Measurements from ENCODE around the gene ATXN1.

The ATXN1 gene

GRCh38 chr6:16402581-16402900 is 358.7 kb downstream of the ATXN1 start:
- Histone ChIP-seq H3K27me3 (ENCODE audit: control insufficient read depth, insufficient read depth, low read length) (no peaks in the 10 kb centered on the region), H3K4me1 (ENCODE audit: control insufficient read depth, insufficient read depth, low read length) (no peaks in the 10 kb centered on the region), H3K4me3 (ENCODE audit: low read length) (no peak overlapping the region), H3K36me3 (ENCODE audit: control insufficient read depth, insufficient read depth, low read length) (no peaks in the 10 kb centered on the region), H3K27ac (ENCODE audit: low read length) (no peak overlapping the region), H3K9me3 (ENCODE audit: control insufficient read depth, insufficient read depth, low read length) (no peaks in the 10 kb centered on the region)
- no CpG with 5 or more reads among the region's 2 CpGs for WGBS (ENCODE audit: insufficient coverage, insufficient read length)
- DNase-seq (ENCODE audit: low read depth, low spot score), result no peak

GRCh38 chr6:16400248-16400760 is 361.0 kb downstream of the ATXN1 start:
- no peak overlapping the region for H3K4me3 ChIP-seq (ENCODE audit: low read length)
- no peaks in the 10 kb centered on the region for H3K36me3 ChIP-seq (ENCODE audit: control insufficient read depth, insufficient read depth, low read length)
- H3K4me1 ChIP-seq (ENCODE audit: control insufficient read depth, insufficient read depth, low read length), result no peaks in the 10 kb centered on the region
- no peaks in the 10 kb centered on the region for H3K9me3 ChIP-seq (ENCODE audit: control insufficient read depth, insufficient read depth, low read length)
- no peak overlapping the region for H3K27ac ChIP-seq (ENCODE audit: low read length)
- H3K27me3 ChIP-seq (ENCODE audit: control insufficient read depth, insufficient read depth, low read length), result no peaks in the 10 kb centered on the region
- no CpG with 5 or more reads among the region's 3 CpGs for WGBS (ENCODE audit: insufficient coverage, insufficient read length)
- no peak for DNase-seq (ENCODE audit: low read depth, low spot score)

- no CpG with 5 or more reads among the region's 5 CpGs for WGBS (ENCODE audit: insufficient coverage, insufficient read length)
- Histone ChIP-seq H3K4me3 (ENCODE audit: low read length) (no peak overlapping the region), H3K36me3 (ENCODE audit: control insufficient read depth, insufficient read depth, low read length) (no peaks in the 10 kb centered on the region), H3K4me1 (ENCODE audit: control insufficient read depth, insufficient read depth, low read length) (no peaks in the 10 kb centered on the region), H3K9me3 (ENCODE audit: control insufficient read depth, insufficient read depth, low read length) (no peaks in the 10 kb centered on the region), H3K27ac (ENCODE audit: low read length) (no peak overlapping the region), H3K27me3 (ENCODE audit: control insufficient read depth, insufficient read depth, low read length) (no peaks in the 10 kb centered on the region)
- DNase-seq (ENCODE audit: low read depth, low spot score), result no peak
Observed at GRCh38 chr6:16399695-16400094, 361.6 kb downstream of the ATXN1 start.

GRCh38 chr6:16399158-16399557 is 362.1 kb downstream of the ATXN1 start:
- H3K9me3 ChIP-seq (ENCODE audit: control insufficient read depth, insufficient read depth, low read length), result no peaks in the 10 kb centered on the region
- no peak for DNase-seq (ENCODE audit: low read depth, low spot score)
- WGBS (ENCODE audit: insufficient coverage, insufficient read length), result no CpG with 5 or more reads among the region's 8 CpGs
- no peak overlapping the region for H3K4me3 ChIP-seq (ENCODE audit: low read length)
- no peaks in the 10 kb centered on the region for H3K27me3 ChIP-seq (ENCODE audit: control insufficient read depth, insufficient read depth, low read length)
- no peak overlapping the region for H3K27ac ChIP-seq (ENCODE audit: low read length)
- H3K36me3 ChIP-seq (ENCODE audit: control insufficient read depth, insufficient read depth, low read length), result no peaks in the 10 kb centered on the region
- no peaks in the 10 kb centered on the region for H3K4me1 ChIP-seq (ENCODE audit: control insufficient read depth, insufficient read depth, low read length)

- Histone ChIP-seq H3K9me3 (ENCODE audit: control insufficient read depth, insufficient read depth, low read length) (no peaks in the 10 kb centered on the region), H3K4me3 (ENCODE audit: low read length) (no peak overlapping the region), H3K27me3 (ENCODE audit: control insufficient read depth, insufficient read depth, low read length) (no peaks in the 10 kb centered on the region), H3K4me1 (ENCODE audit: control insufficient read depth, insufficient read depth, low read length) (no peaks in the 10 kb centered on the region), H3K27ac (ENCODE audit: low read length) (no peak overlapping the region), H3K36me3 (ENCODE audit: control insufficient read depth, insufficient read depth, low read length) (no peaks in the 10 kb centered on the region)
- DNase-seq (ENCODE audit: low read depth, low spot score), result no peak
- WGBS (ENCODE audit: insufficient coverage, insufficient read length), result no CpG with 5 or more reads among the region's 5 CpGs
Observed at GRCh38 chr6:16398587-16398986, 362.7 kb downstream of the ATXN1 start.

DNA sequence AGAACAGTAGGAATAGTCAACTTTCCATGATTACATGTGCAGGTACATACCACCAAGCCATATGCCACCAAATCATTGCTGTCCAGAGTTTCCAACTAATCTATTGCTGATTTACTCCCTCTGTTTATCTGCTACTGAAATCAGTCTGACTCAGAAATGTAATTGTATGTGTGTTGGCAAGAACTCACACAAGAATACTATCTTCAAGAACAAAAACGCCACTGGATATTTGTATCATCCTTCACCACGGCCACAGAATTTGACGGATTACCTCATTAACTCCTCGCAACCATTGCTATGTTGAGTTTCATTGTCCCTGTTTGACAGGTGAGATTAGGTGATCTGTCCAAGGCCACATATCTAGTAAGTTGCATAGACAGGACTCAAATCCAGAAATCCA is 363.6 kb downstream of the ATXN1 start:
- no peaks in the 10 kb centered on the region for H3K36me3 ChIP-seq (ENCODE audit: control insufficient read depth, insufficient read depth, low read length)
- no peaks in the 10 kb centered on the region for H3K27me3 ChIP-seq (ENCODE audit: control insufficient read depth, insufficient read depth, low read length)
- no peak overlapping the region for H3K4me3 ChIP-seq (ENCODE audit: low read length)
- no peaks in the 10 kb centered on the region for H3K4me1 ChIP-seq (ENCODE audit: control insufficient read depth, insufficient read depth, low read length)
- H3K27ac ChIP-seq (ENCODE audit: low read length), result no peak overlapping the region
- no peak for DNase-seq (ENCODE audit: low read depth, low spot score)
- no peaks in the 10 kb centered on the region for H3K9me3 ChIP-seq (ENCODE audit: control insufficient read depth, insufficient read depth, low read length)
- no CpG with 5 or more reads among the region's 4 CpGs for WGBS (ENCODE audit: insufficient coverage, insufficient read length)

GRCh38 chr6:16396497-16397319 is 364.6 kb downstream of the ATXN1 start:
- DNase-seq (ENCODE audit: low read depth, low spot score), result no peak
- H3K9me3 ChIP-seq (ENCODE audit: control insufficient read depth, insufficient read depth, low read length), result no peaks in the 10 kb centered on the region
- H3K36me3 ChIP-seq (ENCODE audit: control insufficient read depth, insufficient read depth, low read length), result no peaks in the 10 kb centered on the region
- H3K27me3 ChIP-seq (ENCODE audit: control insufficient read depth, insufficient read depth, low read length), result no peaks in the 10 kb centered on the region
- H3K4me3 ChIP-seq (ENCODE audit: low read length), result no peak overlapping the region
- H3K27ac ChIP-seq (ENCODE audit: low read length), result no peak overlapping the region
- WGBS (ENCODE audit: insufficient coverage, insufficient read length), result no CpG with 5 or more reads among the region's 7 CpGs
- no peaks in the 10 kb centered on the region for H3K4me1 ChIP-seq (ENCODE audit: control insufficient read depth, insufficient read depth, low read length)

DNA sequence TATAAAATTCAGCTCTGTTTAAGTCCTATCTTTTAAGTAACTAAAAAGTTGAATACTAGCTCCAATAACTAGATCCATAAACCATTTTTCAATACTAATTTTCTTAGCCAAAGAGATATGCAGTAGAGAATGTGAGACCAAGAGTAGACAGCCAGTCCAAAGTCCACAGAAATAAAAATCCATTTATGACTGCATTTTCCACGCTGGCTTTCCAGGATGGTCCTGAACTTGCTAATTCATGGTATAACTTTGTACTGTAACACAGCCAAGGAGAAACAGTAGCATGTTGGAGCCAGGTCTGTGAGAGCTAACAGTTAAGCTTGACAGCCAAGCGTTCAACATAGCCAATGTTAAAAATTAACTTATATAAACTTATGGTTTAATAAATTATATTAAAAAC is 366.6 kb downstream of the ATXN1 start:
- no peaks in the 10 kb centered on the region for H3K4me1 ChIP-seq (ENCODE audit: control insufficient read depth, insufficient read depth, low read length)
- no peak overlapping the region for H3K27ac ChIP-seq (ENCODE audit: low read length)
- no peaks in the 10 kb centered on the region for H3K36me3 ChIP-seq (ENCODE audit: control insufficient read depth, insufficient read depth, low read length)
- H3K27me3 ChIP-seq (ENCODE audit: control insufficient read depth, insufficient read depth, low read length), result no peaks in the 10 kb centered on the region
- no peaks in the 10 kb centered on the region for H3K9me3 ChIP-seq (ENCODE audit: control insufficient read depth, insufficient read depth, low read length)
- no CpG with 5 or more reads among the region's 2 CpGs for WGBS (ENCODE audit: insufficient coverage, insufficient read length)
- no peak overlapping the region for H3K4me3 ChIP-seq (ENCODE audit: low read length)
- DNase-seq (ENCODE audit: low read depth, low spot score), result no peak

- DNase-seq (ENCODE audit: low read depth, low spot score), result no peak
- no peak overlapping the region for H3K4me3 ChIP-seq (ENCODE audit: low read length)
- no peaks in the 10 kb centered on the region for H3K4me1 ChIP-seq (ENCODE audit: control insufficient read depth, insufficient read depth, low read length)
- no CpG with 5 or more reads among the region's 4 CpGs for WGBS (ENCODE audit: insufficient coverage, insufficient read length)
- no peak overlapping the region for H3K27ac ChIP-seq (ENCODE audit: low read length)
- no peaks in the 10 kb centered on the region for H3K36me3 ChIP-seq (ENCODE audit: control insufficient read depth, insufficient read depth, low read length)
- H3K9me3 ChIP-seq (ENCODE audit: control insufficient read depth, insufficient read depth, low read length), result no peaks in the 10 kb centered on the region
- no peaks in the 10 kb centered on the region for H3K27me3 ChIP-seq (ENCODE audit: control insufficient read depth, insufficient read depth, low read length)
Observed at GRCh38 chr6:16393326-16393725, 367.9 kb downstream of the ATXN1 start.

GRCh38 chr6:16392010-16392409 is 369.2 kb downstream of the ATXN1 start:
- H3K27ac ChIP-seq (ENCODE audit: low read length), result no peak overlapping the region
- no peaks in the 10 kb centered on the region for H3K27me3 ChIP-seq (ENCODE audit: control insufficient read depth, insufficient read depth, low read length)
- H3K4me3 ChIP-seq (ENCODE audit: low read length), result no peak overlapping the region
- H3K4me1 ChIP-seq (ENCODE audit: control insufficient read depth, insufficient read depth, low read length), result no peaks in the 10 kb centered on the region
- no peak for DNase-seq (ENCODE audit: low read depth, low spot score)
- no peaks in the 10 kb centered on the region for H3K9me3 ChIP-seq (ENCODE audit: control insufficient read depth, insufficient read depth, low read length)
- no CpG with 5 or more reads among the region's 1 CpG for WGBS (ENCODE audit: insufficient coverage, insufficient read length)
- H3K36me3 ChIP-seq (ENCODE audit: control insufficient read depth, insufficient read depth, low read length), result no peaks in the 10 kb centered on the region

DNA sequence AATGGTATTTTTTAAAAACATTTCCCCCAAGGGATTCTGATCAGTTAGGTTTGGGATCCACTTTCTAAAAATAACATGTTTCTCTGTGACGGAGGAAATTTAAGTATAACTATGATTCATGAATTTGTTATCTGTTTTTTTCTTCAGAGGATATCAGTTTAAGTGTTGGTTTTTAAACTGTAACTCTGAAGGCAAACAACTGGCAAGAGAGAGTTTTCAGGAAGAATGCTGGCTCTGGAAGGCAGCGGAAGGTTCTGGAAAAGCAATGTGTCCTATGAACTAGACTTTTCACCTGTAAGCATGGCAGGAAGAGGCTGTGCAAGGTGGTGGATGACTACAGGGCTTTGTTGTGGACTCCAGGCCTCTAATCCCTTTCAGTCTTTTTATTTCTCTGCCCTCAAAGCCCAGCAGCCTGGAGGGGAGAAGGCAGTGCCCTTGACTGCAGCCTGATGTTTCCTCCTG is 369.8 kb downstream of the ATXN1 start:
- H3K4me1 ChIP-seq (ENCODE audit: control insufficient read depth, insufficient read depth, low read length), result no peaks in the 10 kb centered on the region
- no peaks in the 10 kb centered on the region for H3K9me3 ChIP-seq (ENCODE audit: control insufficient read depth, insufficient read depth, low read length)
- no peak overlapping the region for H3K4me3 ChIP-seq (ENCODE audit: low read length)
- no peaks in the 10 kb centered on the region for H3K27me3 ChIP-seq (ENCODE audit: control insufficient read depth, insufficient read depth, low read length)
- no peaks in the 10 kb centered on the region for H3K36me3 ChIP-seq (ENCODE audit: control insufficient read depth, insufficient read depth, low read length)
- DNase-seq (ENCODE audit: low read depth, low spot score), result no peak
- no peak overlapping the region for H3K27ac ChIP-seq (ENCODE audit: low read length)
- WGBS (ENCODE audit: insufficient coverage, insufficient read length), result no CpG with 5 or more reads among the region's 2 CpGs
